HG03439 (cell line): Measurements from ENCODE around the gene MOV10L1.
A peak's percentile ranks its signal among the peaks of the same experiment; 100 is the strongest.

Experiments used
- ATAC-seq: cut with Tn5 transposase; IDR thresholded peaks from one replicate; pipeline ENCODE4 v1.9.1; 2021; ENCODE audit warnings: mild to moderate bottlenecking, moderate library complexity; ENCODE audit not compliant: unreplicated experiment

The MOV10L1 gene

DNA sequence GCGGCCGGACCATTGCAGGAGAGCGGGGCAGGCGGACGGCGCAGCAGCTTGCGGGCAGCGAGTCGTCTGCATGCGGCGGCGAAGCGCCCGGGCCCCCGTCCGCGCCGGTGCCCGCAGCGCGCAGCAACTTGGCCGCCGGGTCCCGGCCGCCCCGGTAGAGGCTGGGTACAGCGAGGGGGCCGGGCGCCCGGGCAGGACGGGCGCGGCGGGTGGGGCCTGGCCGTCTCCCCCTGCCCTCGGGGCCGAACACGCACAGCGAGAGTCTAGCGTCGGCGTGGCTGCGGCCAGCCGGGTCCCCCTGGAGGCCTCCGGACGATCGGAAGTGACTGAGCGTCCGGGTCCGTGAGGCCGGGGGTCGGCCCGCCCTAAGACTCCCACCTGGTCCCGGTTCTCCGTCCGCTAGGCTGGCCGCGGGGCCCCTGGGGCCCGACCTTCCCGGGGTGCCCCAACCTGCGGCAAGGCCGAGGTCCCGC lies 95.1 kb downstream of the MOV10L1 start:
- no peak for ATAC-seq

DNA sequence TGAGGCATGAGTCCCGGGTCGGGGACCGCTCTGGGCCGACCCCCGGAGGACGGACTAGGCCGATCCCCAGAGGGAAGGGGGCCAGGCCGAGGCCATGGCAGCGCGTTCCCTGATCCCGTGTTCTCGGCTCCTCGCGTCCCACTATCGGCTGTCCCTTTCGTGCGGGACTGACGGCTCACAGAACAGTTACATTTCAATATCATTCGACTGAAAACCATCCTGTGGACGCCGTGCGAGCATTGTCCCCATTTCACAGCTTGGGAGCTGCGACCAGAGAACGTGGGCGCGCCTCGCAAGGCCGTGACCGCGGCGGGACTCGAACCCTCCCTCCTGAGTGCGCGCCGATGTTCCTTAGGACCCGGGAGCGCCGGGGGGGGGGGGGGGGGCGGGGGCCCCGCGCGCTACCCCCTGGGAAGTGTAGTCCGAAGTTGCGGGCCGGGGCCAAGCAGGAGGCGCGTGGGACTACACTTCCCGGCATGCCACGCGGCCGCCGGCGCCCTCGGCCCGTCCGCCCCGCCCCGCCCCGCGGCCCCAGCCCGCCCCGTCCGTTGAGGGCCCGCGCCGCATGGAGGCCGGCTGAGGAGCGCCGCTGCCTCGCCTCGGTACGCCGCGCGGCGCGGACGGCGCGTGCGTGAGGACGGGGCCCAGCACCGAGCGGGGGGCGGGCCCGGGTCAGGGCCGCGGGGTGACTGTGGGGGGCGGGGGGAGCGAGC lies 95.7 kb downstream of the MOV10L1 start, which contains the start of gene TRABD:
TRABD (plus strand) TSS at position 539 of the 713 bp plus-strand sequence. CDS start 7,148 bp downstream, outside the sequence.
- peak; percentile 28 for ATAC-seq

DNA sequence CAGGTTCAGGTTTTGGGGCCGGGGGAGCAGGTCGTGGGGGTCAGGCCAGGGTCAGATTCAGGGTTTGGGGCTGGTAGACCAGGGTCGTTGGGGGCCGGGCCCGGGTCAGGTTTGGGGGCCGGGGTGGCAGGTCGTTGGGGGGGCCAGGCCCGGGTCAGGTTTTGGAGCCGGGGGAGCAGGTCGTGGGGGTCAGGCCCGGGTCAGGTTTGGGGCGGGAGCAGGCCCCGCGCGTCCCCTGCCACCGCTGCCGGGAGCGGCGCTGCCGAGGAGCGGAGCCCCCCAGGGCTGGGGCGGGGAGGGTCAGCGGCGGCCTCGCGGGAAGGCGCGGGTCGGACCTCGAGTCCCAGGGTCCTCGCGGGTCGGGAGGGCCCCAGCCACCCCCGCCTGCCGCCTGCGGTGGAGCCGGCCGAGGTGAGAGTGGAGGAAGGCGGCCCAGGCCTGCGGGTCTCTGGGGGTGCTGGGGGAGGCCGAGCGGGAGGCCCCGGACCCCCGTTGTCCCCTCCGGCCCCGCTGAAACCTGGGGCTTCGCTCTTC lies 96.4 kb downstream of the MOV10L1 start:
- ATAC-seq = no peak

DNA sequence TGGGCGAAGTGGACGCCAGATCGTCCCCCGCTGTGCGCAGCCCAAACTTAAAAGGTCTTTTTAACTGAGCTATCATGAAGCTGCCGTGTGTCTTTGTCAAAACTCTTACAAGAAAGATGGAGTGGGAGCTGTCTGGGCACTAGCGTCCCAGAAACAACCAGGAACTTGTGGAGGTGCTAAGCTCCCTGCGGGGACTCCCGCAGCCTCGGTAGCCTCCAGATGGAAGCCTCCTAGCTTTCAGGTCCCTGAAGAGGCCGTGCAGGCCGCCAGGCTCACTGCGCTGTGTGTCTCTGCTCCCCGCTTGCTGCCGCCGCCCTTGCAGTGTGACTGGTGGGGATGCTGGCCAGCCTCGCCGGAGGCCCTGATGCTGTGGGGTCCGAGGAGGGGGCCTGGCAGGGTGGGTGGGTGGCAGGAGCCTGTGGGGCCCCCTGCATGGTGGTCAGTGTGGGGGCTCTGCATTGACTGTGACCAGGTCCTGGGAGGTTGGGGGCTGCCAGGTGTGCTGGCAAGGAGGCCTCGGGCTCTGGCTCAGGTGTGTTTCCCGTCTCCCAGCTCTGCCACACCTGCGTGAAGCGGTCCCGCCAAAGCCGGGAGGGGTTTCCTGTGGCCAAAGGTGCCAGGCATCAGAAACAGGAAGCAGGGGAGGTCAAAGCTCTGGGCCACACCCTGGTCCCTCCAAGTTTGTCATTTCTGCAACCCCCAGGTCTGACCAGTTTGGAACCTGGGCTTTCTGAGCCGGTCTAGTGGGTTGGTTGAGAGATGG lies 97.1 kb downstream of the MOV10L1 start:
- no peak for ATAC-seq

DNA sequence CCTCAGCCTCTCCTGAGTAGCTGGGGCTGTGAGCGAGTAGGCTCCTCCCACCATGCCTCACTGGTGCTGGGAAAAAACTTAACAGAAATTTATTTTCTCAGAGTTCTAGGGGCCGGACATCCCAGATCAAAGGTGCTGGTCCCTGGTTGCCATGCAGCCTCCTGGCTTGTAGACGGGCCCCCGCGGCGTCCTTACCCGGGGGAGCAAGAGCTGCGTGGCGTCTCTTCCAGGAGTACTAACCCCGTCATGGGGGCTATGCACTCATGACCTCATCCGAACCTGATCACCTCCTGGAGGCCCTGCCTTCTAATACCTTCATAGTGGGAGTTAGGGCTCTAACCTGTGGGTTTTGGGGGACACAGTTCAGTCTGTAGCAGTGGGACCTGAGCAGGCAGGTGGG lies 98.5 kb downstream of the MOV10L1 start:
- ATAC-seq = no peak

DNA sequence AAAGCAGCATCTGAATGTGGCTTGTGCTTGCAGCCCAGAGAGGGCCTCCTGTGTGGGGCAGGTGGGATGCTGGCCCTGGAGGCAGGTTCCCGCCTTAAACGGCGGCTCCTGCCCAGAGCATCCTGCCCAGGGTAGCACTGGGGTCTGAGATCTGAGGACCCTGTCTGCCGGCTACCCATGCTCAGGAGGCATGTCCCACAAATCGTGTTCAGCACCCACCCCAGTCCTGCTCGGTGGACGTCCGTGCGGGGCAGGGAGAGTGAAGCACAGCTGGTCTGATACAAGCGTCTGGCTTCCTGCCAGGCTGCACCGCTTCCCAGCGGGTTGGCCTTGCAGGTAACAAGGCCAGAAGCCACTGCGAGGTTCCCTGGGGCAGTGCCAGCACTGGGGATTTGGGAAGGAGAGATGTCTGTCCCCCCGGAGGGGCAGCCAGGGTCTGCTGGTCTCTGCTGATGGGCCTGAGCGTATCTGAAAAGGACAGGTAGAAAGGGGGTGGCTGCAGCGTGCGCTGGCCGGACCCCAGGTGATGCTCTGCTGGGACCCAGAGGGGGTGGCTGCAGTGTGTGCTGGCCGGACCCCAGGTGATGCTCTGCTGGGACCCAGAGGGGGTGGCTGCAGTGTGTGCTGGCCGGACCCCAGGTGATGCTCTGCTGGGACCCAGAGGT lies 99.5 kb downstream of the MOV10L1 start:
- no peak for ATAC-seq

DNA sequence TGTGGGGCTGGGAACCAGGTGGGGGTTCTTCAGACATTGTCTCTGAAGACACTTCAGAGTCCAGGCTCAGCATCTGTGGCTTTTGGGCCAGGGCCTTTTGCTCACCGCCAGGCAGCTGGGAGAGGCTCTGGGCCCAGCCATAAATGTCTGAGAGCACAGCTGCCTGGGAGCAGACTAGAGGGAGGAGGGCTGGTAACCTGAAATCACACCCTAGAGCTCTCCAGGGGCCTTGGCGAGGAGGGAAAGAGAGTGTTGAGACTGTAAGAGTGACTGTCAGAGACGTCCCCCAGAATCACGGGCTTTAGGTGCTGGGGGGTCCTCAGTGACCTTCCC lies 100.0 kb downstream of the MOV10L1 start:
- ATAC-seq = no peak

DNA sequence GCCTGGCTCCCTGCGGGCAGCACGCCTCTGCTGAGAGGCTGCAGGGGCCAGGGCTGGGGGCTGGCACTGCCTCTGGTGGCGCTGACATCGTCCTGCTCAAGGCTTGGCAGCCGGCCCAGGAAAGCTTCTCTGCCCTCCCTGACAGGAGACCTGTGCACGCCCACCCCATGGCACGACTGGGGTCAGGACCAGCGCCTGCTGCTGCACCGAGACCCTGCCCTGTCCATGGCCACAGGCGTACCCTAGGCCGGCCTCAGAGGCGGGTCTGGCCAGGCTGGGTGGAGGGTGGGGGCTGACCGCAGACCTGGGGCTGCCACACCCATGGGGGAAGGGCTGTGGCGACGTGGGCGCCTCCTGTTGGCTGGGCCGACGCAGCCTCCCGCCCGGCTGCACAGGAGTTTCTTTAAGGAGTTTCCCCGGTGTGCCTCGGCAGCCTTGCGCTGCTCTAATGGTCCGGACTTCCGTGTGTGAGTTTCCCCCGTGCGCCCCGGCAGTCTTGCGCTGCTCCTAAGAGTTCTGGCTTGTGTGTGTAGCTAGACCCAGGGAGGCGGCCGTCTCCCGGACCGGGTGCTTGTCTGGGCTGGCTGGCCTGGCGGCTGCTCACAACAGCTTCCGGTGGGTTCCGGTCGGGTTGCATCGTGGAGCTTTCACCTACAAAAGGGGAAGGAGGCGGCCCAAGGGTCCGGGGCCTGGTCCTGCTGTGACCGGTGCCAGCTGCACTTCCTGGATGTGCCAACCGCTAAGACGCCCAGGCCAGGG lies 100.6 kb downstream of the MOV10L1 start:
- peak; percentile 38 for ATAC-seq

DNA sequence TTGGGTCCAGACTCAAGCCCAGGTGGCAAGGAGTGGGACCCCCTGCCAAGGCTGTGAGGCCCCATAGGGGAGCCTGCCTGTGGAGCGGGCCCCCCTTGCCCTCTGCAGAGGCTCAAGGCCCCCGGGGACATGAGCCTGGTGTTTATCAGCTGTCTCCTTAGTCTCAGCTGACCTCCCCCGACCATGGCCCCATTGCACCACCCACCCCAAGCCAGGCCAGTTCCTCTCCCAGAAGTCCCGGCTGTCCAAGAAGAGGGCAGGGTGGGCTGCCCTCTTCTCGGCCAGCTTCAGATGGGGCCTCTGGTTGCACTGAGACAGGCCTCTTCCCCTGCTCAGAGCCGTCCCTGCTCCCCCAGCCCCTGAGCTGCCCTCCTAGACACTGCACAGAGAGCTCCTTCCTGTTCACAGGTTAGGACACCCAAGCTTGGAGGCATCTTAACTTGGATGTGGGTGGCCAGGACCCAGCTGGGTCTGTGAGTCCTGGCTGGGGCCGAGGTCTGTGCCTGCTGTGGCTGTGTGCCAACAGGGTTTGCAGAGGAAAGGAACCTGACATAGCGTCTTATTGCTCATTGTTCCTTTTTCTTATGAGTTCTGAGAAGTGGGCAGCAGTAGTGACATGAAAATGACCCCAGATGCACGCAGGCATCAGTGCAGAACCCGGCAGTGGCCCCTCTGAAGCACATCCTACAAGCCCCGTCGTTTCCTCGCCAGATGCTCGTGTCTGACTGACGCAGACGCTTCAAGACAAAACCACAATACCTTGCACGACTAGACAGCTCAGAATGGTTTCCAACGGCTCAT lies 101.3 kb downstream of the MOV10L1 start:
- ATAC-seq = no peak

DNA sequence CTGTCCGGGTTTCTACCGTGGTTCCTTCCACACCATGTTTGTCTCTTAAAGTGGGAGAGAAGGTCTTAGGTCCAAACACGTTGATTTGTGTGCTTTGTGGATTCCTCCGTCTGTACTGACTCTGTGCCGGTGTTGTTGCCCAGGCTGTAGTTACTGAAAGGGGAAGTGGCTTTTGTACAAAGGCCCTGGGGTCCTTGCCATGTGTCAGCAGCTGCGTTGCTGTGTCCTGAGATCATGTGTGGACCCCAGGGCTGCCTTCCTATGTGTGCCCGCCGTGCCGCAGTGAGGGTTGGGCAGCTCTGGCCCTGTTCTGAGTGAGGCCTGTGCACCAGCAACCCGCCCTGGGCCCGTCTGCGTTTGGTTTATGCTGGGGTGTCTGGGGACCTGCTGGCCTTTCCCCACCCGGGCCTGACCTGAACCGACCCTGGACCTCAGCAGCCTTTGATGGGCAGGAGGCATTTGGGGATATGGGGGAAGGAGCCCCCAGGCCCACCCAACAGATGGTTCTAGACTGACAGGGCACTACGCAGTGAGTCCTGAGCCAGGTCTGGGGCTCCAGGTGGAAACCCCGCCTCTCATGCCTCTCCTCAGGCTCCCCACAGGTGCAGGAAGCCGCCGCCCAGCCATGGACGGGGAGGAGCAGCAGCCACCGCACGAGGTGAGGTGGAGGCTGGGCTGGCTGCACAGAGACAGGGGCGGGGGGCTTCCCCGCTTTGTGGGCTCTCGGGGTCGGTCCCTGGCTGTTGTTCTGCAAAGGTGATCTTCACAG lies 102.8 kb downstream of the MOV10L1 start:
- ATAC-seq = no peak

DNA sequence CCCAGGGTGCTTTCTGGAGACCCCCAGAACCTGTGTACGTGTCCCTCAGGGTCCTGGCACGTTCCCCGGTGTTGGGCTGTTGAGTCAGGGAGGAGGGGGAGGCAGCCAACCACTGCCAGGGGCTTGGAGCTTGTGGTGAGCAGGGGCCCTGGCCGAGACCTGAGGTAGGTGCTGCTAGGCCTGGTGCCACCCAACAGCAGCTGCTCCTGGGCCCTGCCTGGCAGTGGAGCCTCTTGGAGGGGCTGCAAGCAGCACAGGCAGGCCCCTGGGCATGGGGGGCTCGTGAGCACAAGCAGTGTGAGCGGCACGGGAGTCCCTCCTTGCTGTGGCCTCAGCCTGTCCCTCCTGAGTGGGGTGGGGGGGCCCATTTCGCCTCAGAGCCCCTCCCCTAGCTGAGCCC lies 103.8 kb downstream of the MOV10L1 start:
- ATAC-seq = no peak

DNA sequence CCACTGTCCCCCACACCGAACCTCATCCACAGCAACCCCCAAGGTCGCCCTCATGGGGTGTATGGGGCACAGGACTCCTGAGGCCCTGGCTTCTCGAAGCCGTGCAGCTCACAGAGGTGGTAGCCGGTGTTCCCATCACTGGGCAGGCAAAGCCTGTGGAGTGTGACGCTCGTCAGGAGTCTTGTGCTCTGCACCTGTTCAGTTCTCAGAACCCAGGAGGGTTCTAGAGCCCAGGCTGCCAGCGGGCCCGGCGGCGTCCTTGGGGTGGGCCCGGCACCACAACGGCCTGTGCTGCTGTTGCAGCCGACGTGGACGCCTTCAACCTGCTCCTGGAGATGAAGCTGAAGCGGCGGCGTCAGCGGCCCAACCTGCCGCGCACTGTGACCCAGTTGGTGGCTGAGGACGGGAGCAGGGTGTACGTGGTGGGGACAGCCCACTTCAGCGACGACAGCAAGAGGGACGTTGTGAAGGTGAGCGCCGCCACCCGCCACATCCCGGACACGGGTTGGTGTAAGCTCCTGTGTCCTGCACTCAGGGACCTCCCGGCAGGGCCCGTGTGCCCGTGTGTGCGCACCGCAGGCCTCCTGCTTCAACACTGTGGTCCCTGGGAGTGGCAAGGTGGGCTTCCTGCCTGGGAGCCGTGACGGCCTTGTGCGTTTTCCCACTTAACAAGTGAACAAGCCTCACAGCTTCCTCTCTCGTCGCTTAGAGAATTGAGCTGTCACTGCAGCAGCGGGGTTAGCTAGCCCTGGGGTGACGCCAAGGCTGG lies 104.4 kb downstream of the MOV10L1 start:
- ATAC-seq = no peak

DNA sequence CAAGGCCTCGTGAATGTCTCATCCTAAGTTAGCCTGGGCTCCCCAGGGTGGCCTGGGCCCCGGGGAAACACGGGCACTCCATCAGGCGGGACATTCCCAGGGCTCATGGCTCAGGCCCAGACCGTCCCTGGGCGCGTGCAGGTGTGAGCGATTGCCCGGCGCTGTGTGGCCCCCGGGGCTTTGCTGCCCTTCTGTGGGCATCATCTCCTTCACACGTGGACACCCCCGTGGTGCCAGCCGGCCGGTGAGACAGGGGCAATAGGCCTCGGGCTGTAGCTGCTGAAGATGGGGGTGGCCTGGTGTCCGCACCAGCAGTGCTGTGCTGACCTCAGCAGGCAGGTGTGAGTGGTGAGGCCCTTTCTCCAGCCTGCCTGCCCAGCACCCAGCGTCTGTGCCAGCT lies 106.5 kb downstream of the MOV10L1 start:
- no peak for ATAC-seq

DNA sequence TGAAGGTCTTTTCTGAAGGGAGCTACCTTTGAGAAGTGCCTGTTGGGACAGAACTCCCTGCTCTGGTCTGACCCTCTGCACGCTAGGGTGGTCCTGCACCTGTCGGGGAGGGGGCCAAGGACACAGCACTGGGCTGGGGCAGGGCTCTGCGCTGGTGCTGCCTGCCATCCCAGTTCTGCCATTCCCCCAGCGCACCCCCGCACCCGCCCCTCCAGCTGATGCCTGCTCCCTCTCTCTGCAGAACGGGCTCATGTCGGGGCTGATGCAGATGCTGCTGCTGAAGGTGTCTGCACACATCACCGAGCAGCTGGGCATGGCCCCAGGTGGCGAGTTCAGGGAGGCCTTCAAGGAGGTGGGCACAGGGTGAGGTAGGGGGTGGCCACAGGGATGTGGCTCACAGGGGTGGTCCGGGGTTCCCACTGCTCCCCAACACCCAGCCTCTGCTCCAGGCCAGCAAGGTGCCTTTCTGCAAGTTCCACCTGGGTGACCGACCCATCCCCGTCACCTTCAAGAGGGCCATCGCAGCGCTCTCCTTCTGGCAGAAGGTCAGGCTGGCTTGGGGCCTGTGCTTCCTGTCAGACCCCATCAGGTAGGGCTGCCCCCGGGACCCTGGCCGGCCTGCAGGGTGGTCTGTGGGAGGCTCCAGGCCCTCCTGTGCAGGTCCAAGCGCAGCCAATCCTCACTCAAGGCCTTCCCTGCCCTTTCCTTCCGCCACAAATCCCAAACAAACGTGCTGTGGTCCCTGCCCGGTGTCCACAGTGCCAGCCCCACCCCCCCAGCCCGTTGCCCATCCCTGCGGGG lies 107.4 kb downstream of the MOV10L1 start:
- ATAC-seq = no peak

DNA sequence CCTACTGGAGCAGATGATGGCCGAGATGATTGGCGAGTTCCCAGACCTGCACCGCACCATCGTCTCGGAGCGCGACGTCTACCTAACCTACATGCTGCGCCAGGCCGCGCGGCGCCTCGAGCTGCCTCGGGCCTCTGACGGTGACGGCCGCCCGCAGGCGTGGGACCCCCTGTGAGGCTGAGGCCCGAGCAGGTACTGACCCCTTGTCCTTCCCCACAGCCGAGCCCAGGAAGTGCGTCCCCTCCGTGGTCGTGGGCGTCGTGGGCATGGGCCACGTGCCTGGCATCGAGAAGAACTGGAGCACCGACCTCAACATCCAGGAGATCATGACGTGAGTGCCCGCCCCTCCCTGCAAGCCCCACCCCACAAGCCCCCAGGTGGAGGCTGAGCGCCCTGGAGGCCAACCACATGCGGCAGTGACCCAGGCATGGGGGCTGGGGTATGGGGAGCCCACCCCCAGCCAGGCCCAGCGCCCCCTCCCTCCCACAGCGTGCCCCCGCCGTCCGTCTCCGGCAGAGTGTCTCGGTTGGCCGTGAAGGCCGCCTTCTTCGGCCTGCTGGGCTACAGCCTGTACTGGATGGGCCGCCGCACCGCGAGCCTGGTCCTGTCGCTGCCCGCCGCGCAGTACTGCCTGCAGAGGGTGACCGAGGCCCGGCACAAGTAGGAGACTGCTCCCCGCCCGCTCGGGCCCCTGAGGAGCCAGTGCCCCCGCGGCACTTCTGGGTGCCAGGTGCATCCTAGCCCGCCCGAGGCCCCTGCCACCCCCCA lies 108.2 kb downstream of the MOV10L1 start:
- ATAC-seq = no peak

DNA sequence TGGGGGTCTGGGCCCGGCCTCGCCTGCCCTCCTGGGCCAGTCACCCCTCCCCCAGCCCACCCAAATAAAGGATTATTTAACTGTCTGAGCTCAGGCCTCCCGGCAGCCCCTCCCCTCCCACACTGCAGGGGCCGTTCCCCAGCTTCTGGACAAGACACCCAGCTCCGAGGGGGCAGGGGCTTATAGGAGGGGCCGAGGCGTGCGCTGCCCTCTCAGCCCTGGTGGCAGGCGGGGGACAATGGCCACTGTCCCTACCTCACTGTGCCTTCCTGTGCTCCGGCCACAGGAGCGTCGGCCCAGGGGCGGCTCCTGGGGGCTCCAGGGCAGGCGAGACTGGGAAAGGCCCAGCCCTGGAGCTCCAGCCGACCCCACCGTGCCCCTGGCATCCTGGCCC lies 108.8 kb downstream of the MOV10L1 start:
- ATAC-seq = no peak

DNA sequence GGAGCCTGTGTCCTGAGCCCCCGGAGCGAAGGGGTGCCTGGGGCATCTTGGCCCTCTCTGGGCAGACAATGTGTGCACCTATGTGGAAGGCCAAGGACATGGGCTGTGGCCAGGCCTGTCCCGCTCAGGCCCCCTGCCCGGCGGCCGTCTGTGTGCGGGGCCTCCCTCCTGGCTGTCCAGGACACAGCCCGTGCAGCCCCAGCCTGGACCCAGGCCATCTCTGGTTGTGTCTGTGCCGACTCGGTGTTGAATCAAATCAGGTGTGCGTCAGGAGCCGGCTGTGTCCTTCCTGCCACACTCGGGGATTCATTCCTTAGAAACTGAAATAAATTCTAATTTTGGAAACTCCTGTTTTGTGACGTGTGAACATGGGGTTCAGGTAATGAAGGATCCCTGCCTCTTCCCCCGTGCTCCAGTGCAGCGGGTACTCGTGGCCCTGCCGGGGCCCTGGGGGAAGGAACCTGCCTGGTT lies 109.5 kb downstream of the MOV10L1 start:
- no peak for ATAC-seq
